Measurements from ENCODE around the gene GAA. TPM values are rescaled to one million over a fixed set of nuclear protein-coding genes. Genes with fewer than 3 reads are reported as not detected.

Gene GAA
- total RNA-seq, 1 experiment from 2014 or later = 7.5 TPM

- intact Hi-C loops (cut with micrococcal nuclease; ENCODE audit: unreplicated experiment) = no loop called here
Observed at GRCh38 chr17:80104321-80104955, 3.1 kb downstream of the GAA start.

GRCh38 chr17:80104956-80105375, 3.6 kb downstream of the GAA start:
- CTCF ChIA-PET = no interaction called here
- H3K4me1 ChIP-seq (ENCODE audit: insufficient read depth, low read length, poor library complexity, severe bottlenecking) = peaks cover 10% of the 10 kb centered on the region
- no peak overlapping the region for H3K27ac ChIP-seq (ENCODE audit: low read depth, low read length, poor library complexity, severe bottlenecking)
- DNase-seq (ENCODE audit: low spot score) = no peak
- POLR2A ChIA-PET (ENCODE audit: low non-redundant PET) = no interaction called here
- no peaks in the 10 kb centered on the region for H3K27me3 ChIP-seq (replicated peaks; ENCODE audit: insufficient read depth, low read depth, low read length, poor library complexity)
- H3K4me3 ChIP-seq (ENCODE audit: low read depth, low read length, poor library complexity, severe bottlenecking) = no peak overlapping the region
- TF ChIP-seq CTCF (conservative IDR thresholded peaks at IDR 0.05; ENCODE audit: low read depth, low read length) (no peak), EZH2 (IDR thresholded peaks at IDR 0.05; ENCODE audit: borderline replicate concordance, low read depth, low read length, poor library complexity, severe bottlenecking) (no peak)
- BruUV-seq (replicated peaks) = no TSS peak
- H3K9me3 ChIP-seq (ENCODE audit: low read depth, low read length, poor library complexity, severe bottlenecking) = no peaks in the 10 kb centered on the region
- intact Hi-C loops (cut with micrococcal nuclease; ENCODE audit: unreplicated experiment) = no loop called here
- no peaks in the 10 kb centered on the region for H3K36me3 ChIP-seq (ENCODE audit: insufficient read depth, low read length, poor library complexity, severe bottlenecking)

More at GRCh38 chr17:80104321-80104955, 3.1 kb downstream of the GAA start:
- Histone ChIP-seq H3K36me3 (ENCODE audit: insufficient read depth, low read length, poor library complexity, severe bottlenecking) (no peaks in the 10 kb centered on the region), H3K4me3 (ENCODE audit: low read depth, low read length, poor library complexity, severe bottlenecking) (no peak overlapping the region), H3K4me1 (ENCODE audit: insufficient read depth, low read length, poor library complexity, severe bottlenecking) (peaks cover 10% of the 10 kb centered on the region), H3K27ac (ENCODE audit: low read depth, low read length, poor library complexity, severe bottlenecking) (no peak overlapping the region), H3K9me3 (ENCODE audit: low read depth, low read length, poor library complexity, severe bottlenecking) (no peaks in the 10 kb centered on the region), H3K27me3 (replicated peaks; ENCODE audit: insufficient read depth, low read depth, low read length, poor library complexity) (no peaks in the 10 kb centered on the region)
- POLR2A ChIA-PET (ENCODE audit: low non-redundant PET) = interaction anchor here (0.7 kb wide), 1 partner anchor 494 kb away, joined by 3 read pairs; the partner anchor contains the start of gene RBFOX3
- no TSS peak for BruUV-seq (replicated peaks)
- no peak for DNase-seq (ENCODE audit: low spot score)
- no peak for TF ChIP-seq CTCF (conservative IDR thresholded peaks at IDR 0.05; ENCODE audit: low read depth, low read length)
- CTCF ChIA-PET = no interaction called here

GRCh38 chr17:80105762-80106161, 4.4 kb downstream of the GAA start:
- POLR2A ChIA-PET (ENCODE audit: low non-redundant PET) = no interaction called here
- no peak for TF ChIP-seq EZH2 (IDR thresholded peaks at IDR 0.05; ENCODE audit: borderline replicate concordance, low read depth, low read length, poor library complexity, severe bottlenecking)
- no peak for TF ChIP-seq CTCF (conservative IDR thresholded peaks at IDR 0.05; ENCODE audit: low read depth, low read length)
- peak; percentile 47 for DNase-seq (ENCODE audit: low spot score)
- no peak overlapping the region for H3K4me3 ChIP-seq (ENCODE audit: low read depth, low read length, poor library complexity, severe bottlenecking)
- H3K36me3 ChIP-seq (ENCODE audit: insufficient read depth, low read length, poor library complexity, severe bottlenecking) = no peaks in the 10 kb centered on the region
- no peaks in the 10 kb centered on the region for H3K9me3 ChIP-seq (ENCODE audit: low read depth, low read length, poor library complexity, severe bottlenecking)
- H3K4me1 ChIP-seq (ENCODE audit: insufficient read depth, low read length, poor library complexity, severe bottlenecking) = peaks cover 10% of the 10 kb centered on the region
- BruUV-seq (replicated peaks) = no TSS peak
- CTCF ChIA-PET = no interaction called here
- H3K27ac ChIP-seq (ENCODE audit: low read depth, low read length, poor library complexity, severe bottlenecking) = no peak overlapping the region
- intact Hi-C loops (cut with micrococcal nuclease; ENCODE audit: unreplicated experiment) = no loop called here
- H3K27me3 ChIP-seq (replicated peaks; ENCODE audit: insufficient read depth, low read depth, low read length, poor library complexity) = no peaks in the 10 kb centered on the region

All from A673 (cell line).